ENCODE results near the gene SERPIND1. TPM values are rescaled to one million over a fixed set of nuclear protein-coding genes. Genes with fewer than 3 reads are reported as not detected.
"Not testable (repeated sequence)": the region's sequence is repeated elsewhere in the genome, so short reads cannot be mapped to it uniquely, and the experiment has no call there.

Gene SERPIND1
- total RNA-seq, 1 experiment from 2014 or later, result not detected

DNA sequence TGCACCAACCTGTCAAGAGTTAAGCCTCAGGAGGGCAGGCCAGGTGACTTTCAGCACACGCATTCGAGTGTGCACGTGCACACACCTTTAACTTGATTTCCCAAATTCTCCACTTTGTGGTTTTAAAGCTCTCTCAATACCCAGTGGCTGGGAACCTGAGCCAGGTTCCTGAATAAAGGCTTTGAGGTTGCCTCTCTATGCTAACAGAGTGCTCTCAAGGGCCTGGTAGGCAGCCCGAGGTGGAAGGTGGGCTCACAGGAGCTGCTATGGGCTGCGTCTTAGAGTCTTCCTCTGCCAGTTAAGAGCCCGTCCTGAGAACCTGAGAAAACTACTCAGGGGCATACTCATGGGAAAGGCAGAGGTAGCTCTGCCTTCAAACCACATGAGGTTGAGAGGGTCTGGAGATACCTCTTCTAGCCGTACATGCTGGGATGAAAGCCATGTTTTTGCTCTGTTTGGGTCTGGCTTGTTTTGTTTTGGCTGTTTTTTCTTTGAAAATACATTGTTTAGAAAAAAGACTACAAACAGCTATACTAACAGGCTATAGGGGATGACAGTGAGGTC lies 11.6 kb upstream of the SERPIND1 start:
- Histone ChIP-seq H3K9me3 (no peaks in the 10 kb centered on the region), H3K36me3 (peaks cover 27% of the 10 kb centered on the region), H3K4me3 (no peak overlapping the region), H3K27me3 (no peaks in the 10 kb centered on the region)
- no peak for DNase-seq

DNA sequence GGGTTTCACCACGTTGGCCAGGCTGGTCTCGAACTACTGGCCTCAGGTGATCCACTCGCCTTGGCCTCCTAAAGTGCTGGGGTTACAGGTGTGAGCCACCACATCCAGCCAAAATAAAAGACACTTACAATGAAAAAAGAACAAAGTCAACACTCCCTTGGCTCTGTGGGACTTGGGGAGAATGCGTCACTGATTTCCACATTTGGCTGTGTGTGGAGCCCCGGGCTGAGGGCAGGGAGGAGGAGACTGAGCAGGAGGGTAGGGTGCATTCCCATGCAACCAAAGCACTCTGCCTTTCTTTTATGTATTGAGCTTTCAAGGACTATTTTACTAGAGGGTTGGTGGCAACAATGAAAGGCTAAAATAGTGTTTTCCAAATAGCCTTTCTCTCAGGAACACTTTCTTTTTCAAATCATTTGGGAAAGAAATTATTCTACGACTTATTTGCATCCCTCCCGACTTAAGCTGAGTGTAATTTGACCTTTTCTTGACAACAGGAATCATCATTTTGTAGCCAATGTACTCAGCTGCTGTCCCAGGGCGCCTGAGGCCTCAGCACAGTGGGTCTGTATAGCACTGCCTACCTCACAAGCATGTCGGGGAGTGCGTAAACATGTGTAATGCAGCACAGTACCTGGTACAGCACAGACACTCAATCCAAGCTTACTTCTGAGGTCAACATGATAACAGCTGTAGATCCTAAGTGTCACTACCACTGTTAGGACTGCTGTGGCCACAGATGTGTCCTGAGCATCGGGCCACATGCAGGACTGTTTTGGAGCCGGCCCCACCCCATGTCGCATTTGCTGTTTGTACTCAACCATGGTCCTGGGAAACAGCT lies 10.1 kb upstream of the SERPIND1 start:
- Histone ChIP-seq H3K4me3 (no peak overlapping the region), H3K27me3 (no peaks in the 10 kb centered on the region), H3K36me3 (peaks cover 24% of the 10 kb centered on the region), H3K9me3 (no peaks in the 10 kb centered on the region)
- no peak for DNase-seq

DNA sequence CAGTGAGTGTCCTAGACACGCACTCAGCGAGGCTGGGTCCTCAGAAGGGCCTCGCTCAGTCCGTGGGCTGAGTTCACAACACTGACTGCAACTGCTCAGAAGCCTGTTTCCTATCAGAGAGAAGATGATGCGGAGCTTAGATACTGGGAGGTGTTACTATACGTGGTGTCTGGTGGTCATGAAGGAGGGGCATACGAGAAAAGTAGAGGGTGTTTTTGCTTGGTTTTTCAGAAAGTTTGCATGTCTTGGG lies 9.5 kb upstream of the SERPIND1 start:
- no peaks in the 10 kb centered on the region for H3K9me3 ChIP-seq
- H3K4me3 ChIP-seq, result no peak overlapping the region
- peaks cover 22% of the 10 kb centered on the region for H3K36me3 ChIP-seq
- no peaks in the 10 kb centered on the region for H3K27me3 ChIP-seq
- DNase-seq, result no peak

DNA sequence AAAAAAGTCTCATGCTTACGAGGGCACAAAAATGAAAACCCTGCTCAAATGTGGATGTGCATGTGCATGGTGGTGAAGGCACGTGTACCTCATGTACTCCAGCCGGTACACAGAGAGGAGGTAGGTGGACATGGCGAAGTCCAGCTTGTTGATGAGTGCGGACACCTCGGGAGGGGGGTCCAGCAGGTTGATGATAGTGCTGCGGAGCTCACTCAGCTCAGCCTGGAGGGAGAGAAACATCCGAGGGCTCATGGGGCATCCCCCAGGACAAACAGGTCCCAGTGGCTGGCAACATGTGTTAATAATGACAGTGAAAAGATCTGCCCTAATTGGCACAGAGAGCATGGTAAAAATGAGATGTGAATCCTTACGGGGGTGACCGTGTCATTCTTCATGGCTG lies 9.2 kb upstream of the SERPIND1 start:
- no peak overlapping the region for H3K4me3 ChIP-seq
- no peak for DNase-seq
- no peaks in the 10 kb centered on the region for H3K27me3 ChIP-seq
- no peaks in the 10 kb centered on the region for H3K9me3 ChIP-seq
- H3K36me3 ChIP-seq, result peaks cover 22% of the 10 kb centered on the region

DNA sequence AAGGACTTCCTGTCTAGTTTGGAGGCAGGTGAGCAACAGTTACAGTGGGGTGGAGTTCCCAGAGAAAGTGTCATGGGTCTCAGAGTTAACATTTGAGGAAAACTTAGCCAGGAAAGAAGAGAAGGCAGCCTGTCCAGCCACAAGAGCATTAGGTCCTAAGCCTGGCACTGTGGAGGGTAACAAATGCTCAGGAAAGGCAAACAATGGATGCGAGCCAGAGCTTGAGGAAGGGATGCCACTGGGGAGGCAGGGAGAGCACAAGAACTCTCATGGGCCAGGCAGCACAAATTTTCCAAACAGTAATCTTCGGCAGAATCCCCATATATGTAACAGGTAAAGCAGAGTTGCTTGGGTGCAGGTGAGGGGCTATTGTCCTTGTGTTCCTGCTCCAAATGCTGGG lies 8.0 kb upstream of the SERPIND1 start:
- no peak overlapping the region for H3K4me3 ChIP-seq
- peaks cover 17% of the 10 kb centered on the region for H3K36me3 ChIP-seq
- no peak for DNase-seq
- H3K27me3 ChIP-seq, result no peaks in the 10 kb centered on the region
- no peaks in the 10 kb centered on the region for H3K9me3 ChIP-seq

DNA sequence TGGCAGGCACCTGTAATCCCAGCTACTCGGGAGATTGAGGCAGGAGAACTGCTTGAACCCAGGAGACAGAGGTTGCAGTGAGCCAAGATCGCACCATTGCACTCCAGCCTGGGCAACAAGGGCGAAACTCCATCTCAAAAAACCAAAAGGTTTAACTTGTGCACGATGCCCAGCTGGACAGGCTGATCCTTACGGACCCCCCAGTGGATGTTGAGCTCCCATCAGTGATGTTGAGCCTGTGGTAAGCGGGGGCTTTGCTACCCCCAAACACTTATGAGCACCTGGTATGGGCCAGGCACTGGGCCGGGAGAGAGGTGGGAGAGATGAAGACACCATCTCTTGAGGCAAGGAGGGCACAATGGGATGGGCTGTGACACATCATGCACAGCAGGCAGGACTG lies 7.4 kb upstream of the SERPIND1 start:
- no peaks in the 10 kb centered on the region for H3K27me3 ChIP-seq
- peaks cover 17% of the 10 kb centered on the region for H3K36me3 ChIP-seq
- H3K4me3 ChIP-seq, result no peak overlapping the region
- DNase-seq, result no peak
- H3K9me3 ChIP-seq, result no peaks in the 10 kb centered on the region

DNA sequence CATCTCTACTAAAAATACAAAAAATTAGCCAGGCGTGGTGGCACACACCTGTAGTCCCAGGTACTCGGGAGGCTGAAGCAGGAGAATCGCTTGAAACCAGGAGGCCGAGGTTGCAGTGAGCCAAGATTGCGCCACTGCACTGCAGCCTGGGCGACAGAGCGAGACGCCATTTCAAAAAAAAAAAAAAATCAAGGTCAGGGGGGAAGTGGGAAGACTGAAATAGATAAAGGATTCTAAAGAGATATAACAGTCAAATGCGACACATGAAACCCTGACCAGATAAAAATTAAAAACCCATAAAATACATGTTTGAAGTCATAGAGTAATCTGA lies 4.5 kb upstream of the SERPIND1 start:
- H3K9me3 ChIP-seq, H3K36me3 ChIP-seq, H3K4me3 ChIP-seq, H3K27me3 ChIP-seq, DNase-seq: not testable (repeated sequence)

DNA sequence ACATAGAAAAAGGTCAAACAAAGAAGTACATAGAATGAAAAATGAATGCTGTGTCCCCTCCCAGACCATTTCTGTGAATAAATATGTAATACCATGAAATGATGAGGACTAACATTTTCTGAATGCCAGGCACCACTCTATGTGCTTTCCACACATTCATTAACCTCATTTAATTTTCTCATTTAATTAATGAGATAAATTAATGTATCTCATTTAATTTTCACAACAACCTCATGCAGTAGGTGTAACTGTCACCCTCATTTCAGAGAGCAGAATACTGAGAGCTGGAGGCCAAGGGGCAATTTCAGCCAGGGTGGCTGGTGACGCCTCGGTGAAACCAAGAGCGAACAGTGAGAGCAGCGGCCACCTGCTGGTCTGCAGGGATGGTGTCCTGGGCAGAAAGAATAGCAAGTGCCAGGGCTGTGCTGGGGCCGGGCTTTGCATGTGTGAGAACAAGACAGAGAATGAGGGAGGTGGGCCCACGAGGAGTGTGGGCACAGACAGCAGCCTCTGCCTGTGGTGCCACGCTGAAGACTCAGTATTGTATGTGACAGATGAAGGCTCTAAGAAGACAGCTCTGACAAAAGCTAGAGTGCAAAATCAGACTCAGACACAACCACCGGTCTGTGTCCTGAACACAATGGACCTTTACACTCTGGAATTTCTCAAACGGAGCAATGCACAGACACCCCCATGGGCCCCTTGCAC lies 1.8 kb upstream of the SERPIND1 start:
- DNase-seq, result no peak
- Histone ChIP-seq H3K4me3 (no peak overlapping the region), H3K27me3 (no peaks in the 10 kb centered on the region), H3K9me3 (no peaks in the 10 kb centered on the region), H3K36me3 (no peaks in the 10 kb centered on the region)

DNA sequence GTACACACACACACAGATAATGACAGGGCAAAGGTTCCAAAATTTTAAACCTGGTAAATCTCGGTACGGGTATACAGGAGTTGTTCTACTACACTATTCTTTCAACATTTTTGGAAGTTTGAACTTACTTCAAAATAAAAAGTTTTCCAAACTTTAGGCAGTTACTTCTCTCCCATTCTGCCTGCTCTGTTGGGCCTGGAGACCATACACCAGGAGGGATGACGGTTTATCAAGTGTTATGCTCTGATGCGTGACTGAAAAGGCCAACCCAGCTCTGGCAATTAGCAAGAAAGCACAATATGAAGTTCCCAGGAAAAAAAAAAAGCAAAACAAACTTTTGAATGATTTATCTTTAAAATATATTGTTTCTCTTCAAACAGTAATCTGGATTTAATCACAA lies 969 bp downstream of the SERPIND1 start:
- no peaks in the 10 kb centered on the region for H3K9me3 ChIP-seq
- no peak for DNase-seq

DNA sequence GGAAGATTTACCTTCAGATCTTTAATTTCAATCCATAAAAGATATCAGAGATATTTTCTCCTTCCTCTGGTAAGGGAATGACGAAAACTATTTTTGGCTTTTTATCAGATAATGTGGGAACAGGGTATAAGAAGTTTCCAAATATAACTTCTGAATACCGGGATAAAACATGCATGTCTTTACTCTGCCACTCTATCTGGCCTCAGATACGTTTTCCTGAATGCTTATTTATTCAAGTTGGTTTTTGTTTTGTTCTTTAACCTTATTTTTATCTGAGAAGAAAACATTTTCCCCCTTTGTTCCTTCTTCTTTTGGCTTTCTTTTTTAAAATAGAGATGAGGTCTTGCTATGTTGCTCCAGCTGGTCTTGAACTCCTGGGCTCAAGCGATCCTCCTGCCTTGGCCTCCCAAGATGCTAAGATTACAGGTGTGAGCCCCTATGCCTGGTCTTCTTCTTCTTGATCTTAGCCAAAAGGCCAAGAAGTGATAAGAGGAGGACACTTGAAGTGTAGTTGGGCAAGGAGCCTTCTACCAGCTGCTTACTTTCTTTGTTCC lies 1.5 kb downstream of the SERPIND1 start:
- DNase-seq, result no peak
- H3K27me3 ChIP-seq, result no peaks in the 10 kb centered on the region
- no peak overlapping the region for H3K4me3 ChIP-seq
- peaks cover 11% of the 10 kb centered on the region for H3K36me3 ChIP-seq
- H3K9me3 ChIP-seq, result no peaks in the 10 kb centered on the region

More for the DNA sequence above, 969 bp downstream of the SERPIND1 start:
- H3K4me3 ChIP-seq, result no peak overlapping the region
- H3K36me3 ChIP-seq, result peaks cover 8% of the 10 kb centered on the region
- no peaks in the 10 kb centered on the region for H3K27me3 ChIP-seq

DNA sequence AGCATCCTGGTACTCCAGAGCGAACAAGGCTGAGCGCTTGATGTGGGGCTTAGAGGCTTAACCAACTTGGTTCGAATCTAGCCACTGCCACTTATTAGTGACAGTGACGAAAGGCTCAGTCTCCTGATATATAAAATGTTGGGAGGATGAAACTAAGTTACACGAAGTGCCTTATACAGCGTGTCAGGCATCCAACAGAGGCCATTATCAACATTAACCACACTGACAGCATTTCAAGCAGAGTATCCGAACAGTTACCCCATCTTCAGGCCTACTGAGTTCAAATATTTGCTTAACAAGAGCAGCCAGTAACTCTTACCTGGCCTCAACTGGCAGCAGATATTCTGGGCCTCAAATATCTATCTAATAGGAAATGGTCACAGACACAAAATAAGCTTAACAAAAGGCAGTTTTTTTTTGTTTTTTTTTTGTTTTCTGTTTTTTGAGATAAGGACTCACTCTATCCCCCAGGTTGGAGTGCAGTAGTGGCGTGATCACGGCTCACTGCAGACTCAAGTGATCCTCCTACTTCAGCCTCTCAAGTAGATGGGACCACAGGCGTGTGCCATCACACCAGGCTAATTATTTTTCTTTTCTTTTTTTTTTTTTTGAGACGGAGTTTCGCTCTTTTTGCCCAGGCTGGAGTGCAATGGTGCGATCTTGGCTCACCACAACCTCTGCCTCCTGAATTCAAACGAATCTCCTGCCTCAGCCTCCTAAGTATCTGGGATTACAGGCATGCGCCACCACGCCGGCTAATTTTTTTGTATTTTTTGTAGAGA lies 2.9 kb downstream of the SERPIND1 start:
- Histone ChIP-seq H3K4me3 (no peak overlapping the region), H3K36me3 (peaks cover 11% of the 10 kb centered on the region), H3K9me3 (no peaks in the 10 kb centered on the region)

DNA sequence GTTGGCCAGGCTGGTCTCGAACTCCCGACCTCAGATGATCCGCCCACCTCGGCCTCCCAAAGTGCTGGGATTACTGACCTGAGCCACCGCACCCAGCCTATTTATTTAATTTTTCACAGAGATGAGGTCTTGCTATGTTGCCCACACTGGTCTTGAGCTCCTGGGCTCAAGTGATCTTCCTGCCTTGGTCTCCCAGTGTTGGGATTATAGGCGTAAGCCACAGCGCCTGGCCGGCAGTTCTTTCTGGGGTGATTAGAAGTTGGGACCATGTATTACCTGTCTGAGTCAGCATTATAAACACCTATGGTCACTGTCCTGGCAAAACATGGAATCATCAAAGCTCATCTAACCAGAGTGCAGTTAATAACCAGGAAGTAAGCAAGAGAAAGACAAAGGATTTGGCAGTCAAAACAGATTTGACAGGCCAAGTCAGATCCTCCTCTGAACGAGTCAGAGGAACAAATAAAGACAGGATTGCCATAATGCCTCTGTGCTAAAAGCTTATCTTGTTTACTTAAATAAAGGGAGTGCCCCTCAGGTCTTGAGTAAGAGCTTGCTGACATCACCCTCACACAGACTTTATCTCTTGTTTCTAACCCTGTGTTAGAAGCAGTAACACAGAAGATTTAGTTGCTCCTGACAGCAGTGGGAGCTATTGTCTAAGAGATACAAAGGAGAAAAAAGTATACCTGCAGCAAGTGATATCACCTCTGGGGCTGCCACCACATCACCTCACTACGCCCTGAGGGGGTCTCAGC lies 3.7 kb downstream of the SERPIND1 start:
- peak; percentile 12 for DNase-seq
- Histone ChIP-seq H3K4me3 (no peak overlapping the region), H3K36me3 (peaks cover 11% of the 10 kb centered on the region), H3K9me3 (no peaks in the 10 kb centered on the region), H3K27me3 (no peaks in the 10 kb centered on the region)

More for the DNA sequence above, 2.9 kb downstream of the SERPIND1 start:
- no peaks in the 10 kb centered on the region for H3K27me3 ChIP-seq
- DNase-seq, result no peak

DNA sequence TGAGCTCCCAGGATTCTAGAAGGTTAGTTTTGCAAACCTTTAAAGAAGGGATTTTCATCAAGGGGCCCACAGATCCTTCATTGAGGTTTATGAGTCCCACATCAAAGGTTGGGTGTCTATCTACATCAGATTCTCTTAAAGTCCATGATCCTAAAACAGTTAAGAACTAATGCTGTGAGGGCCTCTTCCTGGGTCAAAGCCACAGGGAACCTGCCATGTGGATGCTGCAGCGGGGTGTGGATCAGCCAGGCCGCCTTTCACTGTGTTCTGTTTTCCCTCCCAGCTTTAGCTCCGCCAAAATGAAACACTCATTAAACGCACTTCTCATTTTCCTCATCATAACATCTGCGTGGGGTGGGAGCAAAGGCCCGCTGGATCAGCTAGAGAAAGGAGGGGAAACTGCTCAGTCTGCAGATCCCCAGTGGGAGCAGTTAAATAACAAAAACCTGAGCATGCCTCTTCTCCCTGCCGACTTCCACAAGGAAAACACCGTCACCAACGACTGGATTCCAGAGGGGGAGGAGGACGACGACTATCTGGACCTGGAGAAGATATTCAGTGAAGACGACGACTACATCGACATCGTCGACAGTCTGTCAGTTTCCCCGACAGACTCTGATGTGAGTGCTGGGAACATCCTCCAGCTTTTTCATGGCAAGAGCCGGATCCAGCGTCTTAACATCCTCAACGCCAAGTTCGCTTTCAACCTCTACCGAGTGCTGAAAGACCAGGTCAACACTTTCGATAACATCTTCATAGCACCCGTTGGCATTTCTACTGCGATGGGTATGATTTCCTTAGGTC lies 5.3 kb downstream of the SERPIND1 start:
- DNase-seq, result no peak
- Histone ChIP-seq H3K4me3 (no peak overlapping the region), H3K36me3 (peaks cover 11% of the 10 kb centered on the region), H3K27me3 (no peaks in the 10 kb centered on the region), H3K9me3 (no peaks in the 10 kb centered on the region)

DNA sequence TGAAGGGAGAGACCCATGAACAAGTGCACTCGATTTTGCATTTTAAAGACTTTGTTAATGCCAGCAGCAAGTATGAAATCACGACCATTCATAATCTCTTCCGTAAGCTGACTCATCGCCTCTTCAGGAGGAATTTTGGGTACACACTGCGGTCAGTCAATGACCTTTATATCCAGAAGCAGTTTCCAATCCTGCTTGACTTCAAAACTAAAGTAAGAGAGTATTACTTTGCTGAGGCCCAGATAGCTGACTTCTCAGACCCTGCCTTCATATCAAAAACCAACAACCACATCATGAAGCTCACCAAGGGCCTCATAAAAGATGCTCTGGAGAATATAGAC lies 5.9 kb downstream of the SERPIND1 start:
- no peaks in the 10 kb centered on the region for H3K27me3 ChIP-seq
- no peak for DNase-seq
- H3K4me3 ChIP-seq, result no peak overlapping the region
- no peaks in the 10 kb centered on the region for H3K9me3 ChIP-seq
- H3K36me3 ChIP-seq, result peaks cover 11% of the 10 kb centered on the region

DNA sequence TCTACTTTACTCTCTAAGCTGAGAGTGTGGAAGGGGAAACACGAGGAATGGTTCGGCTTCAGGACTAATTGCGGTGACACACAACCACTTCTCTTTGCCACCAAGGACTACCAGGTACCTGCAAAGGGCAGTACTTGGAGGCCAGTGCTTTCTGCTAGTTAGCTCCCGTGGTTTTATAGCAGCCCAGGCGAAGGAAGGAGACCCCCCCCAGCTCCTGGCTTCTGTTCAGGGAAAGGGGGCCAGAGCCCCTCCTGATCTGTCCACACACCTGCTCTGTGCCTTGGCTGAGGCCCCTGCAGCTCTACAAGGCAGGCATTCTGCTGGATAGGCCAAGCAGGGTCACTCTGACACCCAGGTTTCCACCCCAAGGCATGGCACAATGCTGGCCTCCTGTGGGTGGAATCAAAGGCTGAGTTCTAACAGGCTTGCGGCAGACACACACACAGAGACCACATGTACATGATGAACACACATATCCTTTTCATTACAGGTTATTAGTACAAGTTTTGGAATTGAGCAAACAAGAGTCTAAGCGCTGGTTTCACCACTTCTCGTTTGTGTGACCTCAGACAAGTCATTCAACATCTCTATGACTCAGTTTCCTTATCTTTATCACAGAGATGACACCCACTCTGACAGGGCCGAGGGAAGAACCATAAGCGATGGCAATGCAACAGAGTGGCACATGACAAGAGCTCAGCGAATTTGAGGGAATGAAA lies 7.5 kb downstream of the SERPIND1 start:
- H3K36me3 ChIP-seq, result peaks cover 11% of the 10 kb centered on the region
- DNase-seq, result no peak
- no peaks in the 10 kb centered on the region for H3K27me3 ChIP-seq
- H3K4me3 ChIP-seq, result no peak overlapping the region
- H3K9me3 ChIP-seq, result no peaks in the 10 kb centered on the region
